Measurements from ENCODE around the gene LHX6. TPM values are rescaled to one million over a fixed set of nuclear protein-coding genes. Genes with fewer than 3 reads are reported as not detected.

Gene LHX6
- total and polyA plus RNA-seq, 2 donors from 2014 or later, result 0.82 to 4.9 TPM

DNA sequence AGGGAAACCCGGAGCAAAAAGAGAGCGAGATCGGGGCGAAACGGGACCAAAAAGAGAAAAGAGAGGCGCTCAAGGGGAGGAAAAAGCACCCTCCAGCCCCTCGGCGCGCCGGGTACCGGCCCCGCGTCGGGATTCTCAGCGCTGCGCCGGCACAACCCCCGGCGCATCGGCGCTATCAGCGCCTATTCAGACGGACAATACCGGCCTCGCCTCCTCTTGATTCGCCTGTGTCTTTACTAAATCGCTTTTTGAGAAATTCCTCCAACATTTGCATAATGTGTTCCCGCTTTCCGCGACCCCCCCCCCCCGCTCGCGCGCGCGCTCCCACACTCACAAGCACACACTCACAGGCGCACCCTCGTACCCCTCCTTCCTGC is 578 bp downstream of the LHX6 start:
- Histone ChIP-seq H3K4me3 (ENCODE audit: low read length in 3 of 3) (peak overlapping the region in 2 of 3 donors; percentile 7 to 37), H3K9me3 (ENCODE audit: control insufficient read depth in 2 of 3, insufficient read depth in 1 of 3, low read length in 3 of 3) (no peaks in the 10 kb centered on the region), H3K27me3 (ENCODE audit: control insufficient read depth, insufficient read depth, low read length) (peaks cover 61% of the 10 kb centered on the region), H3K27ac (ENCODE audit: low read depth in 2 of 2, low read length in 2 of 2) (no peak overlapping the region), H3K4me1 (ENCODE audit: control insufficient read depth in 2 of 3, insufficient read depth in 2 of 3, low read depth in 1 of 3, low read length in 3 of 3) (peaks cover 0 to 5% (median 0%) of the 10 kb centered on the region in 3 donors), H3K36me3 (ENCODE audit: control insufficient read depth in 2 of 3, insufficient read depth in 3 of 3, low read length in 3 of 3) (no peaks in the 10 kb centered on the region), H3K9ac (ENCODE audit: low read length in 3 of 3) (no peak overlapping the region)
- no peak for TF ChIP-seq CTCF (IDR thresholded peaks at IDR 0.05; ENCODE audit: borderline replicate concordance, extremely low read depth, insufficient read depth)
- DNase-seq (peak in 1 of 5 donors; percentile 30), FAIRE-seq (no peak)
- intact Hi-C loops (cut with DNase I), result no loop called here

DNA sequence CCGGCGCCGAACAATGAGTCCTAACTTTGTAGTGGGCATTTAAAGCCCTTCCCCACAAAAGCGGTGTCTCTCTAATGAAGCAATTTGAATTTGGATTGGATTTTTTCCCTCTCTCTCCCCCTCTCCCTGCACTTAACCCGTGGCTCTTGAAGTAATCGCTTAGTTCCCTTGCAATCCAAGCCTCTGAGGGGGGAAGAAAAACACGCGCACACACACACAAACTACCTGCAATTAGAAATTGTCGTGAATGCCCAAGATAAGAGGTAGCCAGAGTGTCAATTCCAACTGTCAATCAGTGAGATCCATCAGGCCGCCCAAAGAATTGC is 1.2 kb downstream of the LHX6 start:
- DNase-seq (peak in 1 of 5 donors; percentile 35), FAIRE-seq (no peak)
- no peaks in the 10 kb centered on the region for H3K36me3 ChIP-seq (ENCODE audit: control insufficient read depth in 2 of 3, insufficient read depth in 3 of 3, low read length in 3 of 3)
- no peak overlapping the region for H3K9ac ChIP-seq (ENCODE audit: low read length in 3 of 3)
- peaks cover 0 to 5% (median 0%) of the 10 kb centered on the region in 3 donors for H3K4me1 ChIP-seq (ENCODE audit: control insufficient read depth in 2 of 3, insufficient read depth in 2 of 3, low read depth in 1 of 3, low read length in 3 of 3)
- H3K27me3 ChIP-seq (ENCODE audit: control insufficient read depth, insufficient read depth, low read length), result peaks cover 65% of the 10 kb centered on the region
- no peak for TF ChIP-seq CTCF (IDR thresholded peaks at IDR 0.05; ENCODE audit: borderline replicate concordance, extremely low read depth, insufficient read depth)
- no peak overlapping the region for H3K27ac ChIP-seq (ENCODE audit: low read depth in 2 of 2, low read length in 2 of 2)
- H3K9me3 ChIP-seq (ENCODE audit: control insufficient read depth in 2 of 3, insufficient read depth in 1 of 3, low read length in 3 of 3), result no peaks in the 10 kb centered on the region
- no peak overlapping the region for H3K4me3 ChIP-seq (ENCODE audit: low read length in 3 of 3)
- intact Hi-C loops (cut with DNase I), result no loop called here

- Histone ChIP-seq H3K36me3 (ENCODE audit: control insufficient read depth in 2 of 3, insufficient read depth in 3 of 3, low read length in 3 of 3) (no peaks in the 10 kb centered on the region), H3K27me3 (ENCODE audit: control insufficient read depth, insufficient read depth, low read length) (peaks cover 69% of the 10 kb centered on the region), H3K9me3 (ENCODE audit: control insufficient read depth in 2 of 3, insufficient read depth in 1 of 3, low read length in 3 of 3) (no peaks in the 10 kb centered on the region), H3K27ac (ENCODE audit: low read depth in 2 of 2, low read length in 2 of 2) (no peak overlapping the region), H3K4me3 (ENCODE audit: low read length in 3 of 3) (no peak overlapping the region), H3K4me1 (ENCODE audit: control insufficient read depth in 2 of 3, insufficient read depth in 2 of 3, low read depth in 1 of 3, low read length in 3 of 3) (peaks cover 0 to 5% (median 0%) of the 10 kb centered on the region in 3 donors), H3K9ac (ENCODE audit: low read length in 3 of 3) (no peak overlapping the region)
- intact Hi-C loops (cut with DNase I), result no loop called here
- FAIRE-seq (no peak), DNase-seq (peak in 3 of 5 donors; percentile 18 to 66 (median 43))
- no peak for TF ChIP-seq CTCF (IDR thresholded peaks at IDR 0.05; ENCODE audit: borderline replicate concordance, extremely low read depth, insufficient read depth)
Observed at GRCh38 chr9:122226758-122227574, 1.8 kb downstream of the LHX6 start.

Measured in kidney (tissue), 14 donors.